Measurements from ENCODE around the gene RPS28.

- TF ChIP-seq POLR2AphosphoS5 (IDR thresholded peaks at IDR 0.05; ENCODE audit: low read depth, low read length) (no peak), POLR2A (IDR thresholded peaks at IDR 0.05; ENCODE audit: low read depth, low read length) (no peak), TAF1 (IDR thresholded peaks at IDR 0.05; ENCODE audit: low read depth, low read length) (no peak), POU2F2 (IDR thresholded peaks at IDR 0.05; ENCODE audit: low read depth, low read length) (no peak), SPI1 (IDR thresholded peaks at IDR 0.05; ENCODE audit: low read depth, low read length) (no peak), PAX5 (IDR thresholded peaks at IDR 0.05; ENCODE audit: insufficient read depth, low read length, severe bottlenecking) (no peak)
Observed at GRCh38 chr19:8340341-8341096, 19.2 kb downstream of the RPS28 start.

Measured in GM12891 (cell line).